CD4-positive, alpha-beta T cell treated with Interleukin-2 at 100 ng/mL for 4 hours (primary cell): Measurements from ENCODE around the gene TBL1X.
"Not testable (repeated sequence)": the region's sequence is repeated elsewhere in the genome, so short reads cannot be mapped to it uniquely, and the experiment has no call there.

ENCODE experiments used
- DNase-seq: peaks from one replicate; pipeline ENCODE4 v3.0.0-alpha.2; 2020; ENCODE audit warnings: low spot score

The TBL1X gene

DNA sequence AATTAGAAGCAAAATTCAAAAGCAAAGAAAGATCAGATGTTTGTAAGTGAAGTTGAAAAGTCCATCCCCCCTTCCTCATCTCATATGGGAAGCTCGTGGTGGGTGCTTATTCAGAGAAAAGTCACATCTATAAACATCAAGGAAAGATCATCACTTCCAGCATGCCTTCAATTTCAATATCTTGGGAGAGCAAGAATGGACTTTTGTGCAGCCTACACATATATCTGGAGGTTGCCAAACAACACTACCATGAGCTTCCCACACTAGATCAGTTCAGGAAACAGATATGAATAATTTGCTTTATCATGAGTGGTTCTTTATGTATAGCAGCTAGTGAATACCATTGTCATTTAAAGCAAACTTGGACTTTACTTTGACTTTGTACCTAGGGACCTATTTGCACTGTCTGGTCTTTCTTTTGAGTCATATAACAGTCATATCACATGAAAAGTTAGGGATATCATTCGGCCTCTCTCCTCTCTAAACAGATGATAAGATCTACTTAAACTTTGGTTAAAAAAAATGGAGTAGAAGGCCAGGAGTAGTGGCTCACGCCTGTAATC lies 5.6 kb upstream of the TBL1X start:
- no peak for DNase-seq

DNA sequence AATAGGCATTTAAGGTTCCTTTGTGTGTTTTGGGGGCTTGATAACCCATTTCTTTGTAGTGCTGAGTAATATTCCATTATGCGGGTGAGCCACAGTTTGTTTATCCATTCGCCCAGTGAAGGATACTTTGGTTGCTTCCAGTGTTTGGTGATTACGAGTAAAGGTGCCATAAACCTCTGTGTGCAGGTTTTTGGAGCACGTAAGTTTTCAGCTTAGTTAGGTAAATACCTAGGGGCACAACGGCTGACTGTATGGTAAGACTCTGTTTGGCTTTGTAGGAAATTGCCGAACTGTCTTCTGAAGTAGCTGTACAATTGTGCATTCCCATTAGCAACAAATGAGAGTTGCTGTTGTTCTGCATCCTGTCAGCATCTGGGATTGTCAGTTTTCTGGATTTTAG lies 3.8 kb upstream of the TBL1X start:
- no peak for DNase-seq

DNA sequence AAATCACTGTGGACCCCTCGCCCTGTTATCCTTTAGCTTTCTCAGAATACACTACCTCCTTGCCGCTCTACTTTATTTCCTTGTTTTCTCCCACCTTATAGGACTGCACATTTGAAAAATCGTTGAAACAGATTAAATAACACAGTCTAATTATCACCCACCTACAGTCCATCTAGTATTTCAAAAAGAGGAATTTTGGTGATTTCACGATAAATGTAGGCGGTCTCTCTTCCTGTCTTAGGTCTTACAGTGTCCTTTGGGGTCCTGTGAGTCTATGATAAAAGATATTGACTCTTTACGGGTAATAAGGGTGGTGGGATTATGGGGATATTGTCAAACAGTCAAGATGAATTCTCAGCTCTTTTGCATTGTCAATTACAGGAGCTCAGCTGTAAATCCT lies 2.4 kb upstream of the TBL1X start:
- no peak for DNase-seq

DNA sequence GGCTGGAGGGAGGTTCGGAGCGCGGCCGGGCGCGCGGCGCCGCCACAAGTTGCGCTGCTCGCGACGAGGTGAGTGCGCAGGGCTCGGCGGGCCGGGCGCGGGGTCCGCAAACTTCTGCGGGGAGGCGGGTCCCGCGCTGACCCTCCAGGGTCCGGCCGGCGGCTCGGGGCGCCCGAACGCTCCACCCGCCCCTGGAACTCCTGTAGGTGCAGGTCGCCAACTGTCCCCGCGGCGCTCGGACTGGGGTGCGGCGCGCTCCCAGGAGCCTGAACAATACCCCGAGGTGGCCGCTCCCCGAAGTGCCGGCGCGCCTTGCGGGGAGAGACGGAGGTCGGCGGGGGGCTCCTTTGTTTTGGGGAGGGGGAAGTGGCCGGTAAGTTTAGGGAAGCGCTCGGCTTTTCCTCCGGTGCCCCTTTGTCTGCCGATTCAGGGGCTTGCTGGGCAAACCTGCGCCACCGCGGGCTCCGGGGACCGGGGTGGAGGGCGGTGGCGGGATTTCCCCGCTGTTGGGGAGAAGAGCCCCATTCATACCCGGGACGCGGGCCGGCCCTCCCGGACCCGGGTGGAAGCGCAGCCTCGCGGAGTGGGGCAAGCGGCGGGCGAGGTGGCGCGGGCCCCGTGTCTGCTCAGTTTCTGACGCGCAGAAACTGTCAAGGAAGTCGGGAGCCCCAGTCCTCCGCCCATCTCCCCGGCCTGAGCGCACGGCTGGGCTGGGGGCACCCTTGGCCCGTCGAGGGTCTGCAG lies 694 bp downstream of the TBL1X start:
- peak; percentile 6 for DNase-seq

DNA sequence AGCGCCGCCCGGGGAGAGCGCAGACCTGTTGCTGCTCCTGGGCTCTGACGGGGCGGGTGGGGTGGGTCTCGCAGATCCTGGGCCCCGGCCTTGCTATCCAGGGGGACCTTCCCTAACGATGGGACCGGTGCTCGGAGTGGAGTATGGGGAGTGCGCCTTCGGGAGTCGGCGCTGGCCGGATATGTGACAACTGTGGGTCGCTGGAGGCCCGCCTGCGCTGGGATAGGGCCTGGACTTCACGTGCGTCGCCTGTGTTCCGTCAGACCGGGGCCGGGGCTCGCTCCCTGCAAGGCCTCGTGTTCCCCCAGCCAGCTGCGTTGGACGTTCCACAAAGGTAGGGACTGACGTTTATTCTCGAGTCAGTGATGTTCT lies 1.3 kb downstream of the TBL1X start:
- DNase-seq = no peak

DNA sequence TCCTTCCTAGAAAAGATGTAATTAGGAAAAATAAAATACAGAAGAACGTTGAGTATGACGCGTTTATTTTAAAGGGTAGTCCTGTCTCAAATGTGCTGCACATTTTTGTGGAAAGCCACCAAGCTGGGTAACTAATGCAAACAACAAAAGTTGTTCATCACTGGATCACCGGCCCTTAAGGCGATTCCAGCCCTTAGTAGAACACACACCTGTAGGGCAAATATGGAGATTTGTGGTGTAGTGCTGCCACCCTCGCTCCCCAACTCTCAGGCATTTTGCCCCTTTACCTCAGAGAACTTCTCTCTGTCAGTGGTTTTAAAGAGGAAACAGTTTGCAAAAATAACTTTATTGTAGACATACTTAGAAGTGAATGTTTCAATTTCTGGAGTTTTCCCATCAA lies 1.9 kb downstream of the TBL1X start:
- no peak for DNase-seq

DNA sequence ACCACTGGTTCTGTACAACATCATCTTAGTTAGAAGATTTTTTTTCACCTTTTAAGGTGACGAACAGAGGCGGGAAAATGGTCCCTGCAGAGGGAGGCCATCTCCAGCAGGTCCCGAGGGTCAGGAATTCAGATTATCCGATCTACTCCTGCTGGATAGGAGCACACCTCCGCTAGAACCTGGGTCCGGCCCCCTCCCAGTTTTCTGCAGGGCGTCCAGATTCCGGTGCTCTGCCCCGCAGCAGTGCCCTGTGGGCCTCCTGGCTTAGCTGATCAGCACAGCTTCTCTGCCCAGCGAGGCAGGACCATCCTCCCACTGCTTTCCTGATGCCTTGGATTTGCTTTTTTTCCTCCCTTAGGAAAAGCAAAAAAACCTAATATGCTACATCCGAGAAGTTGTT lies 2.3 kb downstream of the TBL1X start:
- no peak for DNase-seq

DNA sequence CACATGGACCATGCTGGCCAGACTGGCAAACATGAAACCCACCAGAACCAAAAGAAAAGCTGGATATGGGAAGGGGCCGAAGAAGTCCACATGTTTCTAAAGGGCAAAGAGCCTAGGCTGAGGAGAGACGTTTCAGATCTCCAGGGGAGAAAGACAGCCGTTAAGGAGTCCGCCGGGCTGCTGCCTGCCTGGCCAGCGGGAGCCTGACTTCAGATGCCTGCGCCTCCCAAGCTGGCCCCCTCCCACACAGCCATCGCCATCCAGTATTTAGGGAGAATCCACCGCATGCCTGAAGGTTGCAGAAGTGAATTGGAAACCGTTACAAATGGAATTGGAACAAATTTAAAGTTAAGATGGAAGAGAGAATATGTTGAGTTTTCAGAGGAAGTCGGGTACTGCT lies 2.9 kb downstream of the TBL1X start:
- no peak for DNase-seq

DNA sequence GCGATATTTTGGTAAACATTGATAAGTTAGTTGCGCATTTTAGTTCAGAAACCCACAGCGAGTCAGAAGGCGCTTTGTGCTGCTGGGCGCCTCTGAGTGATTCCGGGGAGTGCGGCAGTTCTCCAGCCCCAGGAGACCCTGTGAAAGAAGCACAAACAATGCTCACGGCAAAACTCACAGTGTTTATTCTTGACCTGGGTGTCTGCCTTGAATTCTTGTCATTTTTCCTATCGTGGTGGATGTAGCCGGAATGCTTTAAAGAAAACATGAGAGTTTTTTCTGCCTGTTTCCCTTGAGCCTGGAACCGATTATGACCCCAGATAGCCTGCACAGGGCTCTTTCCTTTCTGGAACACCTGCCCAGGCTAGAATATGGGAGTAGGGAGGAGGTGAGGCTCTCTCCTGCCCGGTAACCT lies 6.7 kb downstream of the TBL1X start:
- no peak for DNase-seq

DNA sequence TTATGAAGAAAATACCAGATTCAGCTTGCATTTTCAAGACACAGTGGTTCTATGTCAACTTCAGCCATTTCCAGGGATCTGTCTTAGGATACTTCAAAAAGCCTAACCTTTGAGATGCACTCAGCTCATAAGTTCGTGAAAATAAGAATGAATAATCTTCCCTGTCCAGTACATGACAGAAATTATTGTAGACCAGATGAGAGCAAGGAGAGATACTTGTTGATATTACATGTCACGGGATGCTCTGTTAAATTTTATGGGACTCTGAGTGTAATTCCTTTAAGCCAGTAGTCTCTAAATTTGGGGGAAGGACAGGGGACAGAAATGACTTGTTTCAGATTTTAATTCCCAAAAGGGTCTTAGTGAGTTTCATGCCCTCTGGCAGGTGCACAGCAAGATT lies 8.8 kb downstream of the TBL1X start:
- DNase-seq = no peak

DNA sequence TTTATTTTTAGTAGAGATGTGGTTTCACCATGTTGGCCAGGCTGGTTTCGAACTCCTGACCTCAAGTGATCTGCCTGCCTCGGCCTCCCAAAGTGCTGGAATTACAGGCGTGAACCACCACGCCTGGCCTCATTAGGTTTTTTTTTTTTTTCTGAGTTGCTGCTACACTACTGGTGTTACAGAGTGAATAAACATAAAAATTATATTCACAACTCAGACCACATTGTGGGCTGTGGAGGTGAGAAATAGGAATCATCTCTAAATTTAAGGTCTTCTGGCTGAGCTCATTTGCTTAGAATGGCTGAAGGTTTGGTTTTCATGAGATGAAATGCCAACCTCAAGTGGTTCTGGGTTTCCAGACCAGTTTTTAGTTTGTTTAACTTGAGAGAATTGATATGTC lies 10.6 kb downstream of the TBL1X start:
- not testable (repeated sequence) for DNase-seq

DNA sequence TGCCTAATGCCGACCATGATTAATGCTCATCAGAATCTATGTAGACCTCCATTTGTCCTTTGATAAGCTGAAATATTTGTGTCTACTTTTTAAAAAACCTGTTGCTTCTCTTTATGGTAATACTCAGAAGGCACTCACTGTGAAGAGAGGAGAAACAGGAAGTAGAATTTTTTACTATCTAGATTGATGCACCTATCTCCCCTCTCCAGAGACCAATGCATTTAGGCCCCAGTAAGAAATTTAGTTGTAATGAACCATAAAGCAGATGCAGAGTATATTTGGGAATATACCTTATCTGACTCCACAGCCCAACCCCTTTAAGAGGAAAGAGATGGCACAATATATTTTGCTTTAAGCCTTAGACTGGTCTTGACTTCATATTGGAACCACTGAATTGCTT lies 11.1 kb downstream of the TBL1X start:
- no peak for DNase-seq

DNA sequence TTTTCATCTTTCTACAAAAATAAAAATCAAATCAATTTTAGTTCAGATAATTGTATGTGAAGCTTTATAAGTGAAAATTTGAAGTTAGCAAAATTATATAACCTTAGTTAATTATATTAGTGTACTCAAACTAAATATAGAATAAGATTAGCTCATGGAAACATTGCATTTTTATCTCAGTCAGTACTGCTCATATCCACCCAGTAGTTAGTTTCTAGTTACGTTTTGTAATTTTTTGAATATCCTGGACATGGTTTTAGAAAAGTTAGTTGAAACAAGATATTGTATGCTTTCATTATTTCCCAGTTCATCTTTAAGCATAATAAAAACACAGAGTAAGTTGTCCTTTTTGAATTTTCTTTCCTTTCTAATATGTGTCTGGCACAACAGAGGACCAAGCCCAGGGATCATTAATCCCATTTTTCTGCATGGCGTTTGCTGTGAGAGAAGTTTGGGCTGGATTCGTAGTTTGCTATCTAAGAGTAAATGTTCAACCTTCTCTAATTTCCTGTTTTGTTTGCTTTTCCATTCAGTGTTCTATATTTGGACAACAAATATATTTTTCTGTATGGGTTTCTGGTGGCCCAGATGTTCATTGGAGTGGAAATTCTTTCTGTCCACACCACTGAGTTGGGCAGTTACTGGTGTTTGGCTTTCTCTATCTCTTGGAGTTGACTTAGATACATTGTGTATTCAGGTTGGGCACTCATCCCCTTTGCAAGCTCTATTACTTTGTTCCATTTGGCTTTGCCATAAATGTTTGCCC lies 12.1 kb downstream of the TBL1X start:
- DNase-seq = no peak

DNA sequence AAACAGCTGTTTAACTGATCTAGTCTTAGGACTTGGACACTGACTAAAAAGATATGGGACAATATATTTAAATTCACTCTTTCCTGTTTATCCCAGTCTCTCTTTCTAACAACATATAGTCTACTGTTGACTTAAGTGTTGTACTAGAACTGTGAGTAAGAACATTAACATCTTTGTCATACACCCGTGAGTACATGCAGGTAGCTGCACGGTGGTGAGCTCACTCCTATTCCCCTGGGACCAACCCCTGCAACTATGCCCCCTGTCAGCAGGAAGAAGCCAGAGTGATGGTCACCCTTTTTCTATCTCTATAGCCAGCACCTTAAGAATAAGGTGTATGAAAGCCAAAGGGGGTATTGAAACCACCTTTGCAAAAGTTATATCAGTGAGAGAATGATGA lies 17.6 kb downstream of the TBL1X start:
- no peak for DNase-seq

DNA sequence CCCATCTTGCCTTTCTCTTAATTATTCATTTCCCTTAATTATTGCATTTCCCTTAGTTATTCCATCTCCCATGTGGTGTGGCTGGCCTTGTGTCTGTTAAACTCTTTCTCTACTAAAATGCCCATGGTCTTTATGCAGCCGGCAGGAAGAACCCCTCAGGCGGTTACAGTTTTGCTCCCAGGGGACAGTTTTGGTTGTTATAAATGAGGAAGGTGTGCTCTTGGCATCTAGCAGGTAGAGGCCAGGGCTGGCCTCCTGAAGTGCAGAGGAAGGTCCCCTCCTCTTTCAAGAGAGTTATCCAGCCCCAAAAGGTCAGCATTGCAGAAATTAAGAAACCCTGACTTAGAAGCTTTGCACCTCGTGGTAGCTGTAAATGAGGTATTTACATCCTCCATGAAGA lies 18.0 kb downstream of the TBL1X start:
- no peak for DNase-seq

DNA sequence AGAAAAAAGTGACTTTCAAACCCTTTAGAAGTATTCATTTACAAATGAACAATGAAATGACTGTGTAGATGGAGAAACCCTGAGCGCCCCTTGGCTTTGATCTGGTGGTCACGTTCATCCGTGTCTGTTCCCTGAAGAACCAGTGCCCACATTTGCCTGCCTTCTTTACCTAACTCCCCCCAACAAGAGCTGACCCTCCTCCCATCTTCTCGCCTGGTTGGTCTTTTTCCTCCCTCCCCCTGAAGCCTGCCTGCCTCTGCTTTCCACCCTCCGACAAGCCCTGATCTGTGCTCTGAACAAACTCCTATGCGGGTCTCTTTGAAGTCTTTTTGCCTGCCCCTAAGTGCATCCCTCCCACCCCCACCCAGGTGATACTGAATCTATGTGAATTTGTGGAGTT lies 18.5 kb downstream of the TBL1X start:
- DNase-seq = no peak

DNA sequence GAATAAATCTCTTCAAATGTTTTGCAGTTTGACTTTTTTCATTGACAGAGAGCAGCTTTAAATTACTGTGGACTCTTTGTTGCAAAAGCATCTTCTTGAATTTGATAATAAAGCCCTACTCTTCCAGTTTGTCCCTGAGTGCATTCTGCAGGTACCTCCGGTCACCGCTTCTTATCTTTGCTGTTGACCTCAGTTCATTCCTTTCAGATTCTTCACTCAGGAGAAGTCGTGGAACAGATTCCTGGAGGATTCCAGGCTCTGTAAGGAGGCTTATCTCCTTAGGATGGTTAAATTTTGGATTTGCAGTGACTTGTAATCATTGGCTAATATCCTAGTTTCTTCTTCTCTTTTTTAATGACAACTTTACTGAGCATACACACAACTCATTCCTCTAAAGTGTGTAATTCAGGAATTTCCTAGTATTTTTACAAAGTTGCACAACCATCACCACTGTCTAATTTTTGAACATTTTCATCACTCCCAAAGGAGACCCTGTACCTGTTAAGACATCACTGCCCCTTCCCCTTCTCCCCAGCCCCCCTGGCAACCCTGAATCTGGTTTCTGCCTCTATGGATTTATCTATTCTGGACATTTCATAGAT lies 22.0 kb downstream of the TBL1X start:
- no peak for DNase-seq

DNA sequence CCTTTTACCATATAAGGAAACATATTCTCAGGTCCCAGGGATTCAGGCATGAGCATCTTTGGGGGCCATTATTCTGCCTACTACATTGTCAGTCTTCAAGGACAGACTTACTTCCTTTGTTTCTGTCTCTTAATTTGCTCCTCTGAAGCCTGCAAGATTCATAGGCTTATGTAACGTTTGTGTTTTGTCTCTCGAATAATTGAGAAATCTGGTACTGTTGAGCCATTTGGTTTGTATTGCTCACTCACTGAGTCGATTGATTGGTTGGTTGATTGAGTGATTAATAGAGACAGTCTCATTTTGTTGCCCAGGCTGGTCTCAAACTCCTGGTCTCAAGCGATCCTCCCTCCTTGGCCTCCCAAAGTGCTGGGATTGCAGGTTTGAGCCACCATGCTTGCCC lies 23.7 kb downstream of the TBL1X start:
- no peak for DNase-seq

DNA sequence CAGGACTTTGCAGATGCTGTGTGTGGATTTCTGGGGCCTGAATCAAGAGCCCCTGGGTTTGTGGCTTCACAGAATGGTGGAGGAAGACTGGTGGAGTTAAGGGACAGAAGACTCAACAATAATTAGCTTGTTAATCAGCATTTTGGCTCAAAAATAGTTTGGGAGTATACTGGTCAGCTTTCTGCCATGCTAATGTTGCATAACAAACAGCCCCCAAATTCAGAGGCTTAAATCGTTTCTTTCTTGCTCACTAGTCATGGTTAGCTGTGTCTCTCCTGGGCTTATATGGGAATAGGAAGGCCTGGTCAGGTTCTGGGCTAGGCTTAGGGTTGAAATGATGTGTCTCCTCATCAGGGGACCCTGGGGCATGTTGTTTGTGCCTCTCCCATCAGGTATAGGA lies 24.4 kb downstream of the TBL1X start:
- DNase-seq = no peak

DNA sequence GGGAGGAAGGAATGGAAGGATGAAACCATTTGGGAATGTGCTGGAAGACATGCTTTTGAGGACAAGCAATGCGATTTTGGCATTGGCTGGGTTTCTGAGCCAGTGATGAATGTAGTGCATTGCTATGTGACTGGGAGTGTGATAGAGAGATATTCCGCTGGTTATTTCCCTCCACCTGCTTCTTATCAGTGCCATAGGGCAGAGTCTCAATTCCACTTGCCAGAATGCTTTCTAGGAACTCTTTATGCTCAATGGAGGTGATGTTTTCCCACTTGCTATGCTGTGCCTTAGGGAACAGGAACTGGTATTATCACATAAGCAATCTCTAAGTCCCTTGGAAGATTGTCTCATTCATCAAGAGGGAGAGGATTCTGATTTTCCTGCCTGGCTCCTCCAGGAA lies 28.0 kb downstream of the TBL1X start:
- DNase-seq = no peak

DNA sequence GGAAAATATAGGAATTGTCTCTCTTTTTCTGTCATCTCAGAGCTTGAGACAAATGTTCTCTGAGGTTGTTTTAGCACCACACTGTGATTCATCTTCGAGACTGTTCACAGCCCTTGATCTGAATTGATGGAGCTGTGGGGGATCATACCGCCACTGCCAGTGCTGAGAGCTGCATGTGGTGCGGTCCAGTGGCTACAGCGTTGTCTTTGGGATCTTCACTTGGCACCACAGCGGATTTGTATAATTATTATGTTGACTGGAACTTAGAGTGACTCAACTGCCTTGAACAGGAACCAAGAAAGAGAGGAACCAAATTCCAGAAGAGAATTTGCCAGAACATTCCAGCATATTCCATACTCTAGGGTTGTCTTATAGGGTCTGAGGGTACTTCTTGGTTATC lies 29.1 kb downstream of the TBL1X start:
- DNase-seq = no peak

DNA sequence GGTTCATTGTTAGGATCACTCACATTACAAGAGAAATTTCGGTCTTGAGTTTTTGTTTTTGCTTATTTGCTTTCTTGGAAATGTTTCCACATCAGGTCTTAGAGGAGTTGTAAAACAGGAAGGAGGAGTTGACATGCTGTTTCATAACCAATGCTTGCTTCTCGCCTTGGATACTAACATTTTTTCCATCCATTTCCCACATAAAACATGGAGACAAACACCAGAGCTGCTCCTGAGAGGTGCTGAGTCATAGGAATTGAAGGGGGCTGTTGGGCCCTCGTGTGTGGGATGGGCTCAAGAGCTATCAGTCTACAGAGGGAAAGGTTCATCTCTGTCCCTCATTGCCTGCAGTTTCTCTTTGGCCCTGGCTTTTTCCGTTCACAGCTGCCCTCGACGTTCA lies 29.9 kb downstream of the TBL1X start:
- no peak for DNase-seq

DNA sequence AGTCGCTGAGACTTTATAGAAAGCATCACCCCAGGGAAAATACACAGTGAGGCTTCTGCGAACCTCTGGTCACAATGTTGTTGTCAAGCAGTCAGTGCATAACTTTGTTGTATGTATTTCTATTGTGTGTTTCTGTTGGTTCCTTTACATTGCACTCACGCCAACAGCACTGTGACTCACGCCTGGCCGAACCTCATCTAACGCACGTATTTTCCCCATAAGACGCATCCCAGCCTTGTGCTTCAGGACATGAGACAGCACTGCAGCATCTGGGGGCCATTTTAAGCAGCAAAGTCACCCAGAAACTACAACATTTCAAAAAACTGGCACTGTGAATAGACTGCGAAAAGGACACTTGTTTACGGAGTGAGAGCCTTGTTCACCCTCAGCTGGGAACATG lies 30.6 kb downstream of the TBL1X start:
- no peak for DNase-seq
